Measurements from ENCODE around the gene IL4R. TPM values are rescaled to one million over a fixed set of nuclear protein-coding genes. Genes with fewer than 3 reads are reported as not detected.

The IL4R gene
- total and polyA plus RNA-seq, 10 of the 15 experiments (the other 5 are each of a cell fraction or from before 2014, with no cell fraction given), result 2.6 to 70.4 (median 36.6) TPM

DNA sequence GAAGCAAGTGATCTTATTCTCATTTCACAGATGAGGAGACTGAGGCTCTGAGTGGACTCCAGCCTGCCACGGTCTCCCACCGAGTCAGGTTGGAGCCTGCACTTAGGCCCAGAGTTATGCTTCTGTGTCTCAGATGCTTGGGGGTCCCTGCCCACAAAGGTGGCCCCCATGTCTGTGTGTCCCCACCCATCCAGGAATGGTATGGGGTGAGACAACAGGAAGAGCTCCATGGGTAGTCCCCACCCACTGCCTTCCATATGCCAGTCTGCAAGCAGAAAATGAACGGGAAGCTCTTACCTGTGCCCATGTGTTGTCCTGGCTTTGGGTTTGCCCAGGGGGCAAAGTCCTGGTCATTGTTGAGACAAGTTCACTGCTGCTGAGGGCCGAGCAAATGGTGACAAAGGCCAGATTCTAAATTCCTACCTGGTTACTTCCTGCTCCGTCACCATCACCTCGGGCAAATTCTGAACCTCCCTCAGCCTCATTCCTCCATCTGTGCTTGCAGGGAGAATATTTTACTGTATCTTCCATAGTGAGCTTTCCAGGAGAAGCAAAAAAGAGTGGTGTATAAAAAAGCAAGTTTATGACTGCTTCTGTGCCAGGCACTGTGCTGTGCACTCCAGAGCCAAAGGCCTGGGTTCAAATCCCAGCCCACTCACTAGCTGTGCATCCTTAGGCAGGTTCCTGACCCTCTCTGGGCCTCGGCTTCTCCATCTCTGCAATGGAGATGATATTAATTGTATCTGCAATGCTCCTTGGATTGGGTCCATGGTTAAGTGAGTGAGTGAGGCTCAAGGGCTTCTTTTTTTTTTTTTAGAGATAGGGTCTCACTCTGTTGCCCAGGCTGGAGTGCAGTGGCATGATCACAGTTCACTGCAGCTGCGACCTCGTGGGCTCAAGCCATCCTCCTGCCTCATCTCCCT, 9.3 kb downstream of the IL4R start:
- in situ Hi-C loops (cut with MboI) (no loop called here), intact Hi-C loops (cut with micrococcal nuclease; ENCODE audit: unreplicated experiment) (no loop called here)
- H2AFZ ChIP-seq (ENCODE audit: control insufficient read depth, low read depth, low read length), result no peak overlapping the region
- no peak for DNase-seq (ENCODE audit: low read depth, low spot score)
- no peaks in the 10 kb centered on the region for H3K27me3 ChIP-seq (replicated peaks in 1 of 2; ENCODE audit: control insufficient read depth in 2 of 2, insufficient read depth in 2 of 2, low read length in 1 of 2)
- no peak overlapping the region for H3K4me2 ChIP-seq (ENCODE audit: control insufficient read depth, insufficient read depth)
- ChIA-PET POLR2A (interaction anchor here (0.6 to 1.3 kb wide), 2 partner anchors 8 to 265 kb away, joined by 3 to 4 read pairs; no protein-coding TSS in a partner anchor), CTCF (interaction anchor here (0.7 to 9.0 kb wide), 4 partner anchors 44 to 152 kb away, joined by 3 to 119 read pairs (median 6); no protein-coding TSS in a partner anchor), SMC1A (ENCODE audit: uncharacterized antibody, unreplicated experiment) (interaction anchor here (2.1 to 9.6 kb wide), 3 partner anchors 21 to 86 kb away, joined by 7 to 65 read pairs (median 8); no protein-coding TSS in a partner anchor), RAD21 (ENCODE audit: unreplicated experiment) (interaction anchor here (8.3 kb wide), 1 partner anchor 87 kb away, joined by 93 read pairs; no protein-coding TSS in a partner anchor)
- no peaks in the 10 kb centered on the region; the same call in 2 of the 3 replicates for H3K9me3 ChIP-seq (replicated peaks; ENCODE audit: control insufficient read depth, insufficient read depth, low read length)
- peaks cover 26% of the 10 kb centered on the region for H3K4me1 ChIP-seq (ENCODE audit: control insufficient read depth, insufficient read depth, low read length)
- ATAC-seq, result no peak
- 90% methylated on average over 9 of the region's 9 CpGs for WGBS (ENCODE audit: insufficient coverage, insufficient replicate concordance, low lambda C conversion rate, missing lambda C conversion rate)
- H3K4me3 ChIP-seq, result no peak overlapping the region
- no peak for TF ChIP-seq SKIL (IDR thresholded peaks at IDR 0.05; ENCODE audit: low read depth, poor library complexity, severe bottlenecking)
- no TSS peak for BruUV-seq (replicated peaks)
- no peak overlapping the region for H3K9ac ChIP-seq (ENCODE audit: control insufficient read depth, insufficient read depth, low read length)
- no peak for FAIRE-seq
- no peaks in the 10 kb centered on the region; a peak in 2 of 4 replicates for H3K36me3 ChIP-seq (ENCODE audit: control insufficient read depth in 2 of 2, insufficient read depth in 2 of 2, low read length in 1 of 2)
- H3K27ac ChIP-seq (ENCODE audit: control insufficient read depth, insufficient read depth), result no peak overlapping the region
- H3K79me2 ChIP-seq (ENCODE audit: control insufficient read depth, insufficient read depth, low read length), result peaks cover 68% of the 10 kb centered on the region
- no peaks in the 10 kb centered on the region; the same call in 1 of the 2 replicates for H4K20me1 ChIP-seq (ENCODE audit: control insufficient read depth, insufficient read depth)
